ENCODE results near the gene NEDD4L. TPM values are rescaled to one million over a fixed set of nuclear protein-coding genes. Genes with fewer than 3 reads are reported as not detected.

Gene NEDD4L
- total and polyA plus RNA-seq, 4 donors: 40.2 to 308 (median 148) TPM

- ATAC-seq (ENCODE audit: insufficient read depth, low FRiP score) (no peak), DNase-seq (no peak)
- Histone ChIP-seq H3K4me3 (no peak overlapping the region), H3K4me1 (ENCODE audit: control insufficient read depth in 5 of 5, insufficient read depth in 5 of 5, low read length in 5 of 5) (peaks cover 0 to 6% (median 4%) of the 10 kb centered on the region in 5 donors), H3K9ac (ENCODE audit: insufficient read depth in 1 of 2, low read length in 2 of 2) (no peak overlapping the region), H3K27ac (ENCODE audit: low read depth in 1 of 2, low read length in 1 of 2) (no peak overlapping the region), H3K9me3 (ENCODE audit: control insufficient read depth in 4 of 4, insufficient read depth in 3 of 4, low read length in 3 of 4) (peaks cover 0 to 1% (median 0%) of the 10 kb centered on the region in 4 donors), H3K27me3 (ENCODE audit: control insufficient read depth in 3 of 3, insufficient read depth in 3 of 3, low read length in 2 of 3) (no peaks in the 10 kb centered on the region), H3K36me3 (ENCODE audit: control insufficient read depth in 4 of 4, insufficient read depth in 4 of 4, low read length in 4 of 4) (peaks cover 0 to 10% (median 3%) of the 10 kb centered on the region in 4 donors)
- no peak for TF ChIP-seq CTCF (IDR thresholded peaks at IDR 0.05; ENCODE audit: control extremely low read depth, extremely low read depth)
- WGBS, 2 donors: 87 to 89% methylated on average over 16 of the region's 16 CpGs
Observed at GRCh38 chr18:58324824-58325480, 280.9 kb downstream of the NEDD4L start.

- WGBS, 2 donors: 88 to 95% methylated on average over 2 of the region's 2 CpGs
- H3K4me1 ChIP-seq (ENCODE audit: control insufficient read depth in 5 of 5, insufficient read depth in 5 of 5, low read length in 5 of 5): peaks cover 0 to 6% (median 4%) of the 10 kb centered on the region in 5 donors
- H3K27ac ChIP-seq (ENCODE audit: low read depth in 1 of 2, low read length in 1 of 2): no peak overlapping the region
- no peak for TF ChIP-seq CTCF (IDR thresholded peaks at IDR 0.05; ENCODE audit: control extremely low read depth, extremely low read depth)
- H3K9me3 ChIP-seq (ENCODE audit: control insufficient read depth in 4 of 4, insufficient read depth in 3 of 4, low read length in 3 of 4): peaks cover 0 to 1% (median 0%) of the 10 kb centered on the region in 4 donors
- no peaks in the 10 kb centered on the region for H3K27me3 ChIP-seq (ENCODE audit: control insufficient read depth in 3 of 3, insufficient read depth in 3 of 3, low read length in 2 of 3)
- no peak overlapping the region for H3K9ac ChIP-seq (ENCODE audit: insufficient read depth in 1 of 2, low read length in 2 of 2)
- no peak for DNase-seq
- H3K4me3 ChIP-seq: no peak overlapping the region
- ATAC-seq (ENCODE audit: insufficient read depth, low FRiP score): no peak
- H3K36me3 ChIP-seq (ENCODE audit: control insufficient read depth in 4 of 4, insufficient read depth in 4 of 4, low read length in 4 of 4): peaks cover 0 to 10% (median 5%) of the 10 kb centered on the region in 4 donors
Observed at GRCh38 chr18:58325494-58325893, 281.5 kb downstream of the NEDD4L start.

DNA sequence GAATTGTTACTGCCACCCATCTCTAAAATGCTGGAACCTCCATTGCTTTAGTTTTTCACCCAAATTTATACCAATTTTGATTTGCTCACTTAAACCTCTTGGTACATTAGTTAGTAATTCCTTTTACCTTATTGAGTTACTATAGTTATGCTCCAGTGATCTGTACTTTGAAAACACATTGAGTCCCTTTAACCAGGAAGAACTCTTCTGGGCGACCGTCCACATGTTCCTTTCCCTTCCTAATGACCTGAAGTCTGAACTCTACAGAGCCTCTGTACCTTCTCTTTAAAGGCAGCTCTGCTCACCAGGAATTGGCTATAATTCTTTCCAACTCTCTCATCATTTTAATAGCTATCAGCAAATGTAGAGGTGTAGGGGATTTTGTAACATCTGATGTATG, 290.0 kb downstream of the NEDD4L start:
- H3K4me3 ChIP-seq: no peak overlapping the region
- no peaks in the 10 kb centered on the region for H3K27me3 ChIP-seq (ENCODE audit: control insufficient read depth in 3 of 3, insufficient read depth in 3 of 3, low read length in 2 of 3)
- TF ChIP-seq CTCF (IDR thresholded peaks at IDR 0.05; ENCODE audit: control extremely low read depth, extremely low read depth): no peak
- DNase-seq: no peak
- 94 to 96% methylated on average over 2 of the region's 2 CpGs for WGBS, 2 donors
- no peaks in the 10 kb centered on the region for H3K9me3 ChIP-seq (ENCODE audit: control insufficient read depth in 4 of 4, insufficient read depth in 3 of 4, low read length in 3 of 4)
- H3K4me1 ChIP-seq (ENCODE audit: control insufficient read depth in 5 of 5, insufficient read depth in 5 of 5, low read length in 5 of 5): peaks cover 0 to 20% (median 13%) of the 10 kb centered on the region in 5 donors
- peaks cover 0 to 21% (median 7%) of the 10 kb centered on the region in 4 donors for H3K36me3 ChIP-seq (ENCODE audit: control insufficient read depth in 4 of 4, insufficient read depth in 4 of 4, low read length in 4 of 4)
- ATAC-seq (ENCODE audit: insufficient read depth, low FRiP score): no peak
- H3K27ac ChIP-seq (ENCODE audit: low read depth in 1 of 2, low read length in 1 of 2): no peak overlapping the region
- no peak overlapping the region for H3K9ac ChIP-seq (ENCODE audit: insufficient read depth in 1 of 2, low read length in 2 of 2)

All from lung (tissue), 12 donors.